Measurements from ENCODE around the gene MBNL1. TPM values are rescaled to one million over a fixed set of nuclear protein-coding genes. Genes with fewer than 3 reads are reported as not detected.
A peak's percentile ranks its signal among the peaks of the same experiment; 100 is the strongest.

MBNL1 gene
- total and polyA plus RNA-seq, 2 of the 4 experiments (the other 2 are of a cell fraction), result 127 to 664 TPM

DNA sequence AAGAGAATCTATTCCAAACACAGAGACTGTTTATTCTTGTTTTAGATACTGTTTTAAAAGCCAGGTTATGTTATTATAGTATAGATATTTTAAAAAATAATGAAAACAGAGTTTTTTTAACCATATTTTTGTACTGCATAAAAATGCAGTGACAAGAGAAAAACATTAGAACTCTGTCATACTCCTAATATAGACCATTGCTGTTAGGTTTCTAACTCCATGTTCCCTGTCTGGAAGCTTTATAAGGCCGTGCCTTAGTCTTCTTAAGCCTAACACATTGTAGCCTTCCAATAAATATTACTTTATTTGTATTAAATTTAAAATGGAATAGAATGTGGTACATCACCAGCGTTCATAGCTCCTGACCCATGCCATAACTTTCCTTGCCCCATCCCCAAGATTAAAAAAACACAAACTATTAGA is 53.2 kb downstream of the MBNL1 start:
- Histone ChIP-seq H3K18ac (ENCODE audit: low read depth, low read length) (no peak overlapping the region), H2BK15ac (ENCODE audit: low read depth, low read length) (no peak overlapping the region), H3K4me3 (ENCODE audit: insufficient read depth, low read depth, low read length) (no peak overlapping the region), H3K36me3 (ENCODE audit: control insufficient read depth, insufficient read depth, low read length) (peaks cover 1% of the 10 kb centered on the region; the same call in 1 of the 2 replicates), H3K56ac (ENCODE audit: extremely low read depth, insufficient read depth, low read length) (no peak overlapping the region), H4K91ac (ENCODE audit: insufficient read depth, low read depth, low read length) (no peak overlapping the region), H3K27ac (ENCODE audit: insufficient read depth, low read length) (no peak overlapping the region), H3K4me1 (ENCODE audit: control insufficient read depth, insufficient read depth, low read length) (peaks cover 11% of the 10 kb centered on the region), H2BK20ac (ENCODE audit: low read depth, low read length) (no peak overlapping the region), H3K4ac (ENCODE audit: low read depth, low read length) (no peak overlapping the region), H2AFZ (replicated peaks; ENCODE audit: low read length, poor library complexity) (no peak overlapping the region), H3K79me1 (ENCODE audit: low read depth in 1 of 2, low read length in 2 of 2) (peaks cover 2 to 55% of the 10 kb centered on the region in 2 experiments; a peak in 3 of 4 replicates), H4K8ac (ENCODE audit: low read depth in 2 of 2, low read length in 2 of 2) (no peak overlapping the region), H3K9me1 (ENCODE audit: insufficient read depth, low read length) (no peaks in the 10 kb centered on the region), H2BK120ac (ENCODE audit: low read depth, low read length) (no peak overlapping the region), H3K27me3 (ENCODE audit: control insufficient read depth, insufficient read depth, low read length) (no peaks in the 10 kb centered on the region), H2AK9ac (replicated peaks; ENCODE audit: low read depth, low read length, poor library complexity) (no peak overlapping the region), H3K23ac (ENCODE audit: low read depth, low read length) (no peak overlapping the region; the same call in 1 of the 2 replicates), H4K5ac (ENCODE audit: low read depth, low read length) (no peak overlapping the region), H3K4me2 (ENCODE audit: low read depth, low read length) (no peak overlapping the region), H3K9me3 (ENCODE audit: control insufficient read depth, insufficient read depth, low read length) (no peaks in the 10 kb centered on the region), H4K20me1 (ENCODE audit: insufficient read depth, low read length) (peaks cover 44% of the 10 kb centered on the region; the same call in 1 of the 2 replicates), H3K14ac (replicated peaks; ENCODE audit: low read depth, low read length) (no peak overlapping the region), H3K9ac (ENCODE audit: low read depth, low read length) (no peak overlapping the region), H2AK5ac (ENCODE audit: low read depth, low read length) (no peak overlapping the region), H2BK5ac (ENCODE audit: low read depth, low read length, poor library complexity, severe bottlenecking) (peak overlapping the region; percentile 11)
- dilution Hi-C loops (cut with HindIII; ENCODE audit: low sequenced_read_pairs, unreplicated experiment), result no loop called here
- ATAC-seq (ENCODE audit: low read depth) (no peak), DNase-seq (no peak)
- WGBS, 2 experiments (ENCODE audit: extremely low coverage in 2 of 2, insufficient read length in 1 of 2), result no CpG with 5 or more reads among the region's 2 CpGs
- ChIA-PET CTCF (no interaction called here), POLR2A (ENCODE audit: unreplicated experiment) (no interaction called here)
- no TSS peak for BruUV-seq (replicated peaks)
- in situ Hi-C loops (cut with MboI; ENCODE audit: low sequenced_read_pairs), result no loop called here
- TF ChIP-seq RFX5 (IDR thresholded peaks at IDR 0.05; ENCODE audit: low read depth, low read length), result no peak
- TF ChIP-seq NFE2L2 (IDR thresholded peaks at IDR 0.05; ENCODE audit: low read depth, low read length), result no peak
- no peak for TF ChIP-seq FOS (IDR thresholded peaks at IDR 0.05; ENCODE audit: low read depth, low read length)
- no peak for TF ChIP-seq MAFK (IDR thresholded peaks at IDR 0.05; ENCODE audit: low read depth, low read length)
- intact Hi-C loops (cut with micrococcal nuclease), result no loop called here
